SK-N-SH treated with all-trans-retinoic acid at 6 μM for 48 hours (cell line): ENCODE measurements around the gene RPS23.

Experiments
- ARNTL ChIP-seq: fragments of 450-650 bp; formaldehyde crosslinking; IDR thresholded peaks from 2 replicates; pipeline ENCODE4 v1.5.0; 2020; ENCODE audit warnings: low read depth, mild to moderate bottlenecking, moderate library complexity, borderline replicate concordance
- CREB5 ChIP-seq: fragments of 250-450 bp; sonication (Bioruptor Pico); IDR thresholded peaks from 2 replicates; pipeline ENCODE4 v1.5.1; 2020; ENCODE audit warnings: low read depth, mild to moderate bottlenecking, moderate library complexity
- CSRNP3 ChIP-seq: fragments of 250-450 bp; sonication (Bioruptor Pico); IDR thresholded peaks from 2 replicates; pipeline ENCODE4 v1.5.1; 2021; ENCODE audit warnings: mild to moderate bottlenecking, moderate library complexity
- ISL1 ChIP-seq: fragments of 250-450 bp; sonication (Bioruptor Pico); IDR thresholded peaks from 2 replicates; pipeline ENCODE4 v2.1.2; 2022; ENCODE audit warnings: mild to moderate bottlenecking, moderate library complexity
- OSR1 ChIP-seq: fragments of 250-450 bp; sonication (Bioruptor Pico); IDR thresholded peaks from 2 replicates; pipeline ENCODE4 v1.8.0; 2022; ENCODE audit warnings: moderate library complexity, mild to moderate bottlenecking, inconsistent platforms
- POU6F1 ChIP-seq: fragments of 250-450 bp; sonication (Bioruptor Pico); IDR thresholded peaks from 2 replicates; pipeline ENCODE4 v1.8.0; 2021; ENCODE audit warnings: low read depth, mild to moderate bottlenecking, moderate library complexity, borderline replicate concordance
- PPARA ChIP-seq: fragments of 250-450 bp; sonication (Bioruptor Pico); IDR thresholded peaks from 2 replicates; pipeline ENCODE4 v1.5.0; 2020; ENCODE audit warnings: mild to moderate bottlenecking, borderline replicate concordance
- SNAI2 ChIP-seq: fragments of 250-450 bp; sonication (Bioruptor Pico); IDR thresholded peaks from 2 replicates; pipeline ENCODE4 v1.5.0; 2020; ENCODE audit warnings: mild to moderate bottlenecking, moderate library complexity
- ZC3H10 ChIP-seq: fragments of 250-450 bp; sonication (Bioruptor Pico); IDR thresholded peaks from 2 replicates; pipeline ENCODE4 v1.5.1; 2021; ENCODE audit warnings: mild to moderate bottlenecking, moderate library complexity
- ZFP3 ChIP-seq: fragments of 250-450 bp; sonication (Bioruptor Pico); IDR thresholded peaks from 2 replicates; pipeline ENCODE4 v1.5.0; 2020; ENCODE audit warnings: mild to moderate bottlenecking, moderate library complexity
- ZFP30 ChIP-seq: fragments of 450-650 bp; formaldehyde crosslinking; IDR thresholded peaks from 2 replicates; pipeline ENCODE4 v1.5.0; 2022; ENCODE audit warnings: mild to moderate bottlenecking, moderate library complexity
- ZNF565 ChIP-seq: fragments of 450-650 bp; formaldehyde crosslinking; conservative IDR thresholded peaks from 2 replicates; pipeline ENCODE4 v1.5.0; 2020; ENCODE audit warnings: low read depth, mild to moderate bottlenecking, moderate library complexity
- ZNF8 ChIP-seq: fragments of 450-650 bp; formaldehyde crosslinking; IDR thresholded peaks from 2 replicates; pipeline ENCODE4 v1.5.0; 2020; ENCODE audit warnings: mild to moderate bottlenecking, moderate library complexity
- TF ChIP-seq, protein P1 (sequence below): fragments of 250-450 bp; sonication (Bioruptor Pico); IDR thresholded peaks from 2 replicates; pipeline ENCODE4 v1.8.0; 2020; ENCODE audit warnings: mild to moderate bottlenecking, moderate library complexity, borderline replicate concordance

- TF ChIP-seq ARNTL (CRISPR knock-in tag) (no peak), ZNF8 (CRISPR knock-in tag) (no peak), ZNF565 (CRISPR knock-in tag) (no peak), ZFP30 (CRISPR knock-in tag) (no peak), CREB5 (CRISPR knock-in tag) (no peak), ISL1 (CRISPR knock-in tag) (no peak), POU6F1 (CRISPR knock-in tag) (no peak), CSRNP3 (CRISPR knock-in tag) (no peak), PPARA (CRISPR knock-in tag) (no peak), ZC3H10 (CRISPR knock-in tag) (no peak), ZFP3 (CRISPR knock-in tag) (no peak), OSR1 (CRISPR knock-in tag) (no peak), SNAI2 (CRISPR knock-in tag) (no peak)
- TF ChIP-seq, protein P1, sequence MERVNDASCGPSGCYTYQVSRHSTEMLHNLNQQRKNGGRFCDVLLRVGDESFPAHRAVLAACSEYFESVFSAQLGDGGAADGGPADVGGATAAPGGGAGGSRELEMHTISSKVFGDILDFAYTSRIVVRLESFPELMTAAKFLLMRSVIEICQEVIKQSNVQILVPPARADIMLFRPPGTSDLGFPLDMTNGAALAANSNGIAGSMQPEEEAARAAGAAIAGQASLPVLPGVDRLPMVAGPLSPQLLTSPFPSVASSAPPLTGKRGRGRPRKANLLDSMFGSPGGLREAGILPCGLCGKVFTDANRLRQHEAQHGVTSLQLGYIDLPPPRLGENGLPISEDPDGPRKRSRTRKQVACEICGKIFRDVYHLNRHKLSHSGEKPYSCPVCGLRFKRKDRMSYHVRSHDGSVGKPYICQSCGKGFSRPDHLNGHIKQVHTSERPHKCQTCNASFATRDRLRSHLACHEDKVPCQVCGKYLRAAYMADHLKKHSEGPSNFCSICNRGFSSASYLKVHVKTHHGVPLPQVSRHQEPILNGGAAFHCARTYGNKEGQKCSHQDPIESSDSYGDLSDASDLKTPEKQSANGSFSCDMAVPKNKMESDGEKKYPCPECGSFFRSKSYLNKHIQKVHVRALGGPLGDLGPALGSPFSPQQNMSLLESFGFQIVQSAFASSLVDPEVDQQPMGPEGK (CRISPR knock-in tag) = no peak
Observed at GRCh38 chr5:82319192-82319591, 41.0 kb upstream of the RPS23 start.
